Progenitor cell of endocrine pancreas (in vitro differentiated cells): ENCODE measurements around the gene PSMA2. TPM values are rescaled to one million over a fixed set of nuclear protein-coding genes. Genes with fewer than 3 reads are reported as not detected.

Experiments
- DNase-seq: peaks from one replicate; pipeline ENCODE4 v3.0.0; 2021; ENCODE audit warnings: low spot score; ENCODE audit not compliant: unreplicated experiment
- H3K27ac Mint-ChIP-seq: 2 replicates; pipeline ENCODE4 v1.8.0; 2021; ENCODE audit warnings: mild to moderate bottlenecking, moderate library complexity, mixed read lengths
- H3K27me3 Mint-ChIP-seq: 2 replicates; pipeline ENCODE4 v1.8.0; 2021; ENCODE audit warnings: mixed read lengths
- H3K36me3 Mint-ChIP-seq: 2 replicates; pipeline ENCODE4 v1.8.0; 2022; ENCODE audit warnings: mixed read lengths; ENCODE audit not compliant: insufficient read depth
- H3K4me1 Mint-ChIP-seq: 2 replicates; pipeline ENCODE4 v1.8.0; 2021; ENCODE audit warnings: low read depth, mixed read lengths
- H3K4me3 Mint-ChIP-seq: 2 replicates; pipeline ENCODE4 v1.8.0; 2021; ENCODE audit warnings: low read depth, mild to moderate bottlenecking, moderate library complexity, mixed read lengths
- H3K9me3 Mint-ChIP-seq: 2 replicates; pipeline ENCODE4 v1.8.0; 2021; ENCODE audit warnings: low read depth, mixed read lengths
- total RNA-seq: library from RNA; stranded (reverse); gene quantifications from 2 replicates; pipeline ENCODE4 v1.2.1, GENCODE V29; 2021
- TF ChIP-seq, protein P1 (sequence below): fragments of 200-600 bp; sonication (generic); IDR thresholded peaks from one replicate; pipeline ENCODE4 v1.5.0; 2021; ENCODE audit warnings: antibody characterized with exemption, mild to moderate bottlenecking; ENCODE audit not compliant: unreplicated experiment

PSMA2 gene
- total RNA-seq, 1 donor from 2014 or later = 99.9 TPM

- Mint-ChIP-seq H3K36me3 (peaks cover 22% of the 10 kb centered on the region), H3K4me3 (no peak overlapping the region), H3K9me3 (no peaks in the 10 kb centered on the region), H3K4me1 (peaks cover 5% of the 10 kb centered on the region), H3K27me3 (no peaks in the 10 kb centered on the region), H3K27ac (no peak overlapping the region)
- no peak for DNase-seq
- TF ChIP-seq, protein P1, sequence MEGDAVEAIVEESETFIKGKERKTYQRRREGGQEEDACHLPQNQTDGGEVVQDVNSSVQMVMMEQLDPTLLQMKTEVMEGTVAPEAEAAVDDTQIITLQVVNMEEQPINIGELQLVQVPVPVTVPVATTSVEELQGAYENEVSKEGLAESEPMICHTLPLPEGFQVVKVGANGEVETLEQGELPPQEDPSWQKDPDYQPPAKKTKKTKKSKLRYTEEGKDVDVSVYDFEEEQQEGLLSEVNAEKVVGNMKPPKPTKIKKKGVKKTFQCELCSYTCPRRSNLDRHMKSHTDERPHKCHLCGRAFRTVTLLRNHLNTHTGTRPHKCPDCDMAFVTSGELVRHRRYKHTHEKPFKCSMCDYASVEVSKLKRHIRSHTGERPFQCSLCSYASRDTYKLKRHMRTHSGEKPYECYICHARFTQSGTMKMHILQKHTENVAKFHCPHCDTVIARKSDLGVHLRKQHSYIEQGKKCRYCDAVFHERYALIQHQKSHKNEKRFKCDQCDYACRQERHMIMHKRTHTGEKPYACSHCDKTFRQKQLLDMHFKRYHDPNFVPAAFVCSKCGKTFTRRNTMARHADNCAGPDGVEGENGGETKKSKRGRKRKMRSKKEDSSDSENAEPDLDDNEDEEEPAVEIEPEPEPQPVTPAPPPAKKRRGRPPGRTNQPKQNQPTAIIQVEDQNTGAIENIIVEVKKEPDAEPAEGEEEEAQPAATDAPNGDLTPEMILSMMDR = no peak
Measured at GRCh38 chr7:42924223-42924838, 7.6 kb downstream of the PSMA2 start.

DNA sequence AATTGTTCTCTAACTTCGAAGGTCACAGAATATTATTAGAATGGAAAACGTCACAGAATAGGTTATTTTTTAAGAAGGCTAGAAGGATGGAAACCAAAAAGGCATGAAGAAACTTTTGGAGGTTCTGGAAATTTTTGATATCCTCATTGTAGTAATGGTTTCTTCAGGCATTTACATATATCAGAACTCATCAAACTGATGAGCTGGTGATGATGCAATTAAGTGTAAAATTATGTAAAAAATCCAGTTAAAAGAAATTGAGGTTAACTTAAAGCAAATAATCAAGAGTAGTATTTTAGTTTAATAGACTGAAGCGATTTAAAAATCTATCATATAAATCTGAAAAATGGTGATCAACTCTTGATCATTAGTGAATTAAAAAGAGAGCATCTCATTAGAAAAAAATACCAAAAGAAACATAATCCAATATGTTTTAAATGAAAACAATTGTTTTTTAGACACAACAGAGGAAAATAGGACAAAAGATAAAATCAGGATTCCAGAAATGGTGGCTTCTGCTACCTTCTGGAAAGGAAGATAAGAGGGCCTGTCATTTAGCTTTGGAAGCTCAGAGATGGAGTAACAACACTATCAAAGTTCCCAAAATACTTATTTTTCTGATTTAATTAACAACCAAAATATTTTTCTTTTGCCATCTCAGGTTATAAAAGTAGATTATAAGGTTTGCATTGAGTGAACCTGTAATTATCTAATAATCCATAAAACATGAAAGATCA, 9.8 kb downstream of the PSMA2 start:
- no peak for DNase-seq
- no peak overlapping the region for H3K27ac Mint-ChIP-seq
- no peaks in the 10 kb centered on the region for H3K9me3 Mint-ChIP-seq
- H3K36me3 Mint-ChIP-seq = peaks cover 24% of the 10 kb centered on the region
- H3K4me3 Mint-ChIP-seq = no peak overlapping the region
- TF ChIP-seq, protein P1 = no peak
- H3K4me1 Mint-ChIP-seq = no peaks in the 10 kb centered on the region
- H3K27me3 Mint-ChIP-seq = no peaks in the 10 kb centered on the region

- TF ChIP-seq, protein P1 = no peak
- no peaks in the 10 kb centered on the region for H3K9me3 Mint-ChIP-seq
- no peak overlapping the region for H3K27ac Mint-ChIP-seq
- H3K27me3 Mint-ChIP-seq = no peaks in the 10 kb centered on the region
- DNase-seq = no peak
- peaks cover 22% of the 10 kb centered on the region for H3K36me3 Mint-ChIP-seq
- peaks cover 16% of the 10 kb centered on the region for H3K4me1 Mint-ChIP-seq
- no peak overlapping the region for H3K4me3 Mint-ChIP-seq
Measured at GRCh38 chr7:42915356-42915755, 16.6 kb downstream of the PSMA2 start.

- H3K4me1 Mint-ChIP-seq = peaks cover 23% of the 10 kb centered on the region
- no peaks in the 10 kb centered on the region for H3K9me3 Mint-ChIP-seq
- no peaks in the 10 kb centered on the region for H3K27me3 Mint-ChIP-seq
- DNase-seq = no peak
- H3K27ac Mint-ChIP-seq = peak overlapping the region; percentile 76
- H3K36me3 Mint-ChIP-seq = peaks cover 17% of the 10 kb centered on the region
- TF ChIP-seq, protein P1 = no peak
- no peak overlapping the region for H3K4me3 Mint-ChIP-seq
Measured at GRCh38 chr7:42914421-42915045, 17.4 kb downstream of the PSMA2 start.

GRCh38 chr7:42914009-42914408, 18.0 kb downstream of the PSMA2 start:
- Mint-ChIP-seq H3K9me3 (no peaks in the 10 kb centered on the region), H3K36me3 (peaks cover 17% of the 10 kb centered on the region), H3K4me1 (peaks cover 29% of the 10 kb centered on the region), H3K27ac (peak overlapping the region; percentile 76), H3K4me3 (no peak overlapping the region), H3K27me3 (no peaks in the 10 kb centered on the region)
- DNase-seq = no peak
- TF ChIP-seq, protein P1 = no peak
